ENCODE measurements around the gene ALKBH5. TPM values are rescaled to one million over a fixed set of nuclear protein-coding genes. Genes with fewer than 3 reads are reported as not detected.
A peak's percentile ranks its signal among the peaks of the same experiment; 100 is the strongest.

ALKBH5 gene
- total and polyA plus RNA-seq, 2 experiments from 2014 or later = 32.2 to 117 TPM

DNA sequence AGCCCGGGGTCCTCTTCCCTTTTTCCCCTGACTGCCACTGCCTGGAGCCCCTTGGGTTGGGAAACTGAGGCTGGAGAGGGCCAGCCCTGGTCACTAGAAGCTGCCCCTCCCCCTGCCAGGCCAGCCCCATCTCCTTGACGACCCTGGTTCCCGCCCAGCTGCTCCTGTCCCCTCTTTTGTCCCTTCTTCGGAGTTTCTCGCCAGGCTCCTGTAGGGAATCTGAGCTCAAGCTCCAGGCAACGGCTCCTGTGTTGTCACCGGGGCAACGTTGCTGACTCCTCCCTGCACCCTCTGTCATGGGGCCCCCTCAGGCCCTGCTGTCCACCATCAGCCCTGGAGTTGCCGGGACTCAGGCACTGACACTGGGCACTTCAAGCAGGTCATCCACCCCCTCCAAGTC, 47.5 kb downstream of the ALKBH5 start:
- H3K27ac Mint-ChIP-seq = no peak overlapping the region

More for the DNA sequence above, 47.5 kb downstream of the ALKBH5 start:
- Histone ChIP-seq H3K27me3 (ENCODE audit: insufficient read depth) (no peaks in the 10 kb centered on the region), H2AFZ (no peak overlapping the region), H3K4me2 (no peak overlapping the region), H3K79me2 (replicated peaks; ENCODE audit: insufficient read depth) (peaks cover 55% of the 10 kb centered on the region), H3F3A (replicated peaks; ENCODE audit: low read depth) (no peaks in the 10 kb centered on the region), H3K9me2 (ENCODE audit: insufficient read depth) (no peaks in the 10 kb centered on the region), H3K36me3 (ENCODE audit: insufficient read depth) (0 out of 2 replicates have a peak, but pooled peaks cover 3% of the 10 kb centered on the region), H3K4me1 (ENCODE audit: insufficient read depth) (peaks cover 7% of the 10 kb centered on the region; the same call in 1 of the 2 replicates), H3K27ac (ENCODE audit: low read depth) (no peak overlapping the region), H3K4me3 (no peak overlapping the region), H4K20me1 (replicated peaks; ENCODE audit: insufficient read depth) (peaks cover 4% of the 10 kb centered on the region)
- H3K9me3 Mint-ChIP-seq = no peaks in the 10 kb centered on the region
- peaks cover 4% of the 10 kb centered on the region for H3K27me3 Mint-ChIP-seq (ENCODE audit: insufficient read depth, low read depth, poor library complexity)
- peaks cover 18% of the 10 kb centered on the region for H3K4me1 Mint-ChIP-seq
- no peak for TF ChIP-seq ETS1 (IDR thresholded peaks at IDR 0.05)
- TF ChIP-seq CREB1 (CRISPR knock-in tag; IDR thresholded peaks at IDR 0.05; ENCODE audit: low read depth) = no peak
- TF ChIP-seq ZNF331 (CRISPR knock-in tag; IDR thresholded peaks at IDR 0.05; ENCODE audit: low read depth) = no peak
- no peak for TF ChIP-seq REST (IDR thresholded peaks at IDR 0.05; ENCODE audit: unreplicated experiment)
- no peak for TF ChIP-seq EZH2phosphoT487 (IDR thresholded peaks at IDR 0.05; ENCODE audit: unreplicated experiment)
- TF ChIP-seq STAT1 (IDR thresholded peaks at IDR 0.05; ENCODE audit: unreplicated experiment) = no peak
- no peak for TF ChIP-seq ZNF114 (CRISPR knock-in tag; IDR thresholded peaks at IDR 0.05)
- TF ChIP-seq EZH2 (IDR thresholded peaks at IDR 0.05; ENCODE audit: low read depth, unreplicated experiment) = no peak
- peak; percentile 37 for DNase-seq (ENCODE audit: low spot score)
- ATAC-seq = peak; percentile 20
- H3K4me3 Mint-ChIP-seq = no peak overlapping the region
- peaks cover 16% of the 10 kb centered on the region for H3K36me3 Mint-ChIP-seq (ENCODE audit: low read depth)

Measured in GM23338 (cell line).